SK-N-SH treated with all-trans-retinoic acid at 6 μM for 48 hours (cell line): ENCODE data around the gene SH3RF2.

Source experiments
- ATAC-seq: fragments of 200-7000 bp; cut with Tn5 transposase; 3 replicates; pipeline ENCODE4 v1.9.1; 2020; ENCODE audit warnings: mild to moderate bottlenecking, moderate library complexity
- ARNTL ChIP-seq: fragments of 450-650 bp; formaldehyde crosslinking; IDR thresholded peaks from 2 replicates; pipeline ENCODE4 v1.5.0; 2020; ENCODE audit warnings: low read depth, mild to moderate bottlenecking, moderate library complexity, borderline replicate concordance
- BACH2 ChIP-seq: fragments of 250-450 bp; sonication (Bioruptor Pico); IDR thresholded peaks from 2 replicates; pipeline ENCODE4 v1.9.0; 2021; ENCODE audit warnings: mild to moderate bottlenecking, borderline replicate concordance
- CREB5 ChIP-seq: fragments of 250-450 bp; sonication (Bioruptor Pico); IDR thresholded peaks from 2 replicates; pipeline ENCODE4 v1.5.1; 2020; ENCODE audit warnings: low read depth, mild to moderate bottlenecking, moderate library complexity
- CSDC2 ChIP-seq: fragments of 250-450 bp; sonication (Bioruptor Pico); IDR thresholded peaks from 2 replicates; pipeline ENCODE4 v1.5.0; 2020; ENCODE audit warnings: mild to moderate bottlenecking, moderate library complexity
- CSRNP3 ChIP-seq: fragments of 250-450 bp; sonication (Bioruptor Pico); IDR thresholded peaks from 2 replicates; pipeline ENCODE4 v1.5.1; 2021; ENCODE audit warnings: mild to moderate bottlenecking, moderate library complexity
- ESRRG ChIP-seq: fragments of 250-450 bp; sonication (Bioruptor Pico); IDR thresholded peaks from 2 replicates; pipeline ENCODE4 v1.6.1; 2021; ENCODE audit warnings: mild to moderate bottlenecking
- GLIS3 ChIP-seq: fragments of 250-450 bp; sonication (Bioruptor Pico); IDR thresholded peaks from 2 replicates; pipeline ENCODE4 v1.5.0; 2020; ENCODE audit warnings: mild to moderate bottlenecking, moderate library complexity
- ISL1 ChIP-seq: fragments of 250-450 bp; sonication (Bioruptor Pico); IDR thresholded peaks from 2 replicates; pipeline ENCODE4 v2.1.2; 2022; ENCODE audit warnings: mild to moderate bottlenecking, moderate library complexity
- OSR1 ChIP-seq: fragments of 250-450 bp; sonication (Bioruptor Pico); IDR thresholded peaks from 2 replicates; pipeline ENCODE4 v1.8.0; 2022; ENCODE audit warnings: moderate library complexity, mild to moderate bottlenecking, inconsistent platforms
- POU6F1 ChIP-seq: fragments of 250-450 bp; sonication (Bioruptor Pico); IDR thresholded peaks from 2 replicates; pipeline ENCODE4 v1.8.0; 2021; ENCODE audit warnings: low read depth, mild to moderate bottlenecking, moderate library complexity, borderline replicate concordance
- PPARA ChIP-seq: fragments of 250-450 bp; sonication (Bioruptor Pico); IDR thresholded peaks from 2 replicates; pipeline ENCODE4 v1.5.0; 2020; ENCODE audit warnings: mild to moderate bottlenecking, borderline replicate concordance
- RARB ChIP-seq: fragments of 250-450 bp; sonication (Bioruptor Pico); IDR thresholded peaks from 2 replicates; pipeline ENCODE4 v1.8.0; 2021; ENCODE audit warnings: mild to moderate bottlenecking, moderate library complexity
- SNAI2 ChIP-seq: fragments of 250-450 bp; sonication (Bioruptor Pico); IDR thresholded peaks from 2 replicates; pipeline ENCODE4 v1.5.0; 2020; ENCODE audit warnings: mild to moderate bottlenecking, moderate library complexity
- TCF4 ChIP-seq: fragments of 250-450 bp; sonication (Bioruptor Pico); IDR thresholded peaks from 2 replicates; pipeline ENCODE4 v1.8.0; 2021; ENCODE audit warnings: mild to moderate bottlenecking, moderate library complexity, borderline replicate concordance
- TOX ChIP-seq: fragments of 250-450 bp; sonication (Bioruptor Pico); IDR thresholded peaks from 2 replicates; pipeline ENCODE4 v1.8.0; 2021; ENCODE audit warnings: mild to moderate bottlenecking, moderate library complexity, borderline replicate concordance
- TSHZ2 ChIP-seq: fragments of 250-450 bp; sonication (Bioruptor Pico); IDR thresholded peaks from 2 replicates; pipeline ENCODE4 v1.5.0; 2020; ENCODE audit warnings: mild to moderate bottlenecking, moderate library complexity
- ZC3H10 ChIP-seq: fragments of 250-450 bp; sonication (Bioruptor Pico); IDR thresholded peaks from 2 replicates; pipeline ENCODE4 v1.5.1; 2021; ENCODE audit warnings: mild to moderate bottlenecking, moderate library complexity
- ZFP3 ChIP-seq: fragments of 250-450 bp; sonication (Bioruptor Pico); IDR thresholded peaks from 2 replicates; pipeline ENCODE4 v1.5.0; 2020; ENCODE audit warnings: mild to moderate bottlenecking, moderate library complexity
- ZFP30 ChIP-seq: fragments of 450-650 bp; formaldehyde crosslinking; IDR thresholded peaks from 2 replicates; pipeline ENCODE4 v1.5.0; 2022; ENCODE audit warnings: mild to moderate bottlenecking, moderate library complexity
- ZNF565 ChIP-seq: fragments of 450-650 bp; formaldehyde crosslinking; conservative IDR thresholded peaks from 2 replicates; pipeline ENCODE4 v1.5.0; 2020; ENCODE audit warnings: low read depth, mild to moderate bottlenecking, moderate library complexity
- ZNF70 ChIP-seq: fragments of 450-650 bp; formaldehyde crosslinking; IDR thresholded peaks from 2 replicates; pipeline ENCODE4 v1.5.0; 2020; ENCODE audit warnings: mild to moderate bottlenecking, moderate library complexity
- ZNF8 ChIP-seq: fragments of 450-650 bp; formaldehyde crosslinking; IDR thresholded peaks from 2 replicates; pipeline ENCODE4 v1.5.0; 2020; ENCODE audit warnings: mild to moderate bottlenecking, moderate library complexity

Gene SH3RF2

GRCh38 chr5:146060221-146060585, 123.8 kb downstream of the SH3RF2 start:
- ATAC-seq = no peak
- TF ChIP-seq TSHZ2 (CRISPR knock-in tag) = no peak

- TF ChIP-seq POU6F1 (CRISPR knock-in tag) = no peak
- TF ChIP-seq ZC3H10 (CRISPR knock-in tag) = no peak
- no peak for TF ChIP-seq OSR1 (CRISPR knock-in tag)
- TF ChIP-seq TSHZ2 (CRISPR knock-in tag) = no peak
- no peak for TF ChIP-seq ESRRG (CRISPR knock-in tag)
- no peak for TF ChIP-seq ZFP3 (CRISPR knock-in tag)
- no peak for TF ChIP-seq RARB
- TF ChIP-seq CSDC2 (CRISPR knock-in tag) = no peak
- no peak for TF ChIP-seq GLIS3 (CRISPR knock-in tag)
- TF ChIP-seq ZNF8 (CRISPR knock-in tag) = no peak
- TF ChIP-seq ZNF565 (CRISPR knock-in tag) = no peak
- TF ChIP-seq ZFP30 = no peak
- TF ChIP-seq SNAI2 (CRISPR knock-in tag) = no peak
- no peak for TF ChIP-seq ISL1 (CRISPR knock-in tag)
- no peak for TF ChIP-seq ARNTL (CRISPR knock-in tag)
- TF ChIP-seq BACH2 = no peak
- TF ChIP-seq CSRNP3 (CRISPR knock-in tag) = no peak
- TF ChIP-seq TCF4 (CRISPR knock-in tag) = no peak
- TF ChIP-seq TOX (CRISPR knock-in tag) = no peak
- no peak for TF ChIP-seq ZNF70 (CRISPR knock-in tag)
- TF ChIP-seq, all 23 proteins: peak for 0
- ATAC-seq = no peak
Measured at GRCh38 chr5:146066968-146067367, 130.6 kb downstream of the SH3RF2 start.

- no peak for TF ChIP-seq CSDC2 (CRISPR knock-in tag)
- no peak for TF ChIP-seq ZC3H10 (CRISPR knock-in tag)
- no peak for TF ChIP-seq TCF4 (CRISPR knock-in tag)
- no peak for TF ChIP-seq ZNF8 (CRISPR knock-in tag)
- no peak for TF ChIP-seq ZNF565 (CRISPR knock-in tag)
- no peak for TF ChIP-seq ZFP3 (CRISPR knock-in tag)
- TF ChIP-seq PPARA (CRISPR knock-in tag) = no peak
- TF ChIP-seq ARNTL (CRISPR knock-in tag) = no peak
- TF ChIP-seq ZNF70 (CRISPR knock-in tag) = no peak
- TF ChIP-seq POU6F1 (CRISPR knock-in tag) = no peak
- no peak for TF ChIP-seq ESRRG (CRISPR knock-in tag)
- no peak for TF ChIP-seq ISL1 (CRISPR knock-in tag)
- no peak for TF ChIP-seq OSR1 (CRISPR knock-in tag)
- no peak for TF ChIP-seq GLIS3 (CRISPR knock-in tag)
- no peak for TF ChIP-seq SNAI2 (CRISPR knock-in tag)
- no peak for TF ChIP-seq CREB5
- TF ChIP-seq BACH2 = no peak
- TF ChIP-seq RARB = no peak
- TF ChIP-seq CSRNP3 (CRISPR knock-in tag) = no peak
- TF ChIP-seq, all 23 proteins: peak for 0
- no peak for ATAC-seq
Measured at GRCh38 chr5:146068206-146068605, 131.8 kb downstream of the SH3RF2 start.
